Kidney epithelial cell (primary cell): Measurements from ENCODE around the gene SLIT1. TPM values are rescaled to one million over a fixed set of nuclear protein-coding genes. Genes with fewer than 3 reads are reported as not detected.

ENCODE experiments used
- DNase-seq: peaks from one replicate; pipeline ENCODE4 v3.0.0-alpha.2; 2010; ENCODE audit warnings: low read depth
- H3K27me3 ChIP-seq: 2 replicates; pipeline ENCODE4 v1.6.0; 2011; ENCODE audit warnings: low read length; ENCODE audit not compliant: control insufficient read depth, insufficient read depth
- H3K36me3 ChIP-seq: 2 replicates; pipeline ENCODE4 v1.5.1; 2011; ENCODE audit warnings: low read length; ENCODE audit not compliant: control insufficient read depth, insufficient read depth
- H3K4me3 ChIP-seq: 2 replicates; pipeline ENCODE4 v1.5.1; 2011; ENCODE audit warnings: low read depth, mild to moderate bottlenecking, control low read depth, low read length
- total RNA-seq: library from RNA; depleted of rRNA; stranded (reverse); fragments of >200 nt; gene quantifications from 2 replicates; pipeline ENCODE4 v1.2.3, GENCODE V29; 2015
- TF ChIP-seq, protein P1 (sequence below): IDR thresholded peaks from 2 replicates; pipeline ENCODE4 v1.5.1; 2011; ENCODE audit warnings: mild to moderate bottlenecking, moderate library complexity, low read length, control low read depth, inconsistent platforms; ENCODE audit not compliant: insufficient read depth, poor library complexity, severe bottlenecking

The SLIT1 gene
- total RNA-seq, 1 donor from 2014 or later, result 0.17 TPM

DNA sequence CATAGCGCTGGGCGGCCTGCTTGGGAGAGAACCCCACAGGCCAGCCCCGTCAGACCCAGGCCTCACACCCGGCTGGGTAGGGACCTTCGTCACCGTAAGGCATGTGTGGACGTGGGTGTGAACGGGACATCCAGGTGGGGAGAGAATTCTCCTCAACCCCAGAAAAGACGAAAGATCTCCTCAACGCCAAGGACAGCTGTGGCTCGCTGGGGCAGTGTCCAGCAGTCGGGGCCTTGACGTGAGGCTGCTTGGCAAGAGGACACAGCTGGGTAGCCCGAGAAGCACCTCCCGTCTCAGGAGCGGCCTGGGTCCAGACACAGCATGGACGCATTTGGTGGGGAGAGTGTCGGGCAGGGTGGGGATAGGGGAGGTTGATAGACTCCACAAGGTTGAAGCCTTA lies 1.2 kb upstream of the SLIT1 start:
- H3K4me3 ChIP-seq, result no peak overlapping the region
- DNase-seq, result no peak
- H3K27me3 ChIP-seq, result peaks cover 73% of the 10 kb centered on the region
- TF ChIP-seq, protein P1, sequence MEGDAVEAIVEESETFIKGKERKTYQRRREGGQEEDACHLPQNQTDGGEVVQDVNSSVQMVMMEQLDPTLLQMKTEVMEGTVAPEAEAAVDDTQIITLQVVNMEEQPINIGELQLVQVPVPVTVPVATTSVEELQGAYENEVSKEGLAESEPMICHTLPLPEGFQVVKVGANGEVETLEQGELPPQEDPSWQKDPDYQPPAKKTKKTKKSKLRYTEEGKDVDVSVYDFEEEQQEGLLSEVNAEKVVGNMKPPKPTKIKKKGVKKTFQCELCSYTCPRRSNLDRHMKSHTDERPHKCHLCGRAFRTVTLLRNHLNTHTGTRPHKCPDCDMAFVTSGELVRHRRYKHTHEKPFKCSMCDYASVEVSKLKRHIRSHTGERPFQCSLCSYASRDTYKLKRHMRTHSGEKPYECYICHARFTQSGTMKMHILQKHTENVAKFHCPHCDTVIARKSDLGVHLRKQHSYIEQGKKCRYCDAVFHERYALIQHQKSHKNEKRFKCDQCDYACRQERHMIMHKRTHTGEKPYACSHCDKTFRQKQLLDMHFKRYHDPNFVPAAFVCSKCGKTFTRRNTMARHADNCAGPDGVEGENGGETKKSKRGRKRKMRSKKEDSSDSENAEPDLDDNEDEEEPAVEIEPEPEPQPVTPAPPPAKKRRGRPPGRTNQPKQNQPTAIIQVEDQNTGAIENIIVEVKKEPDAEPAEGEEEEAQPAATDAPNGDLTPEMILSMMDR, result no peak
- H3K36me3 ChIP-seq, result no peaks in the 10 kb centered on the region

DNA sequence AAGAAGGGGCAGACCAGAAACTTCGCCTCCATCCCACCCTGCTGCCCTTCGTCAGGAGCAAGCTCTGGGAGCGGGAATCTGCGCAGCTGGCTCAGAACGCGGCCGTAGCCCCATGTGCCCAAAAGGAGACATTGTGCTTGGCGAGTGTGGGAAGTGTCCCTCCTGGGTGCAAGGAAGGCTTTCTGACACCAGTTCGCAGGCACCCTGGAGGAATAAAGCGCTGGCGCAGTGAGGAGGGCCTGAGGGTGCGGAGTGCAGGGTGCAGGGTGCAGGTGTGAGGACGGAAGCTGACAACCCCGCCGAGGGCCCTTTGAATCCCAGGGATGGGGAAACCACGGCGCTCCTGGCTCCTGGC lies 811 bp downstream of the SLIT1 start:
- DNase-seq, result no peak
- Histone ChIP-seq H3K27me3 (peaks cover 80% of the 10 kb centered on the region), H3K4me3 (no peak overlapping the region), H3K36me3 (no peaks in the 10 kb centered on the region)
- TF ChIP-seq, protein P1, result no peak

DNA sequence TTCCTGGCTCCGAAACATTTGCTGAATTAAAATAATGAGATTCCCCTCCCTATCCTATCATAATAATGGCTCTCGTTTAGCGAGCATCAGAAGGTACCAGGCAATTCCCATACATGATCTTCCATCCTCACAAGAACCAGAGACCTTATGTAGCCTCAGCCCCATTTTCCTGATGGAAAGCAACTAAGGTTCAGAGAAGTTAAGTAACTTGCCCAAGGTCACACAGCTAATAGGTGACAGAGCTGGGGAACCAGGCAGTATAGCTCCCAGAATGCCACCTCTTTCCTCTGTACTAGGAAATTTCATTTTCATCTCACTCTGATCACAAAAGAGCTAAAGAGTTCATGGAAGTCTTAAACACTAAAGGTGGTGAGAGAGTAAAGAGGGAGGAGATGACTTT lies 2.4 kb downstream of the SLIT1 start:
- Histone ChIP-seq H3K4me3 (no peak overlapping the region), H3K27me3 (peaks cover 81% of the 10 kb centered on the region), H3K36me3 (no peaks in the 10 kb centered on the region)
- no peak for DNase-seq
- TF ChIP-seq, protein P1, result no peak

DNA sequence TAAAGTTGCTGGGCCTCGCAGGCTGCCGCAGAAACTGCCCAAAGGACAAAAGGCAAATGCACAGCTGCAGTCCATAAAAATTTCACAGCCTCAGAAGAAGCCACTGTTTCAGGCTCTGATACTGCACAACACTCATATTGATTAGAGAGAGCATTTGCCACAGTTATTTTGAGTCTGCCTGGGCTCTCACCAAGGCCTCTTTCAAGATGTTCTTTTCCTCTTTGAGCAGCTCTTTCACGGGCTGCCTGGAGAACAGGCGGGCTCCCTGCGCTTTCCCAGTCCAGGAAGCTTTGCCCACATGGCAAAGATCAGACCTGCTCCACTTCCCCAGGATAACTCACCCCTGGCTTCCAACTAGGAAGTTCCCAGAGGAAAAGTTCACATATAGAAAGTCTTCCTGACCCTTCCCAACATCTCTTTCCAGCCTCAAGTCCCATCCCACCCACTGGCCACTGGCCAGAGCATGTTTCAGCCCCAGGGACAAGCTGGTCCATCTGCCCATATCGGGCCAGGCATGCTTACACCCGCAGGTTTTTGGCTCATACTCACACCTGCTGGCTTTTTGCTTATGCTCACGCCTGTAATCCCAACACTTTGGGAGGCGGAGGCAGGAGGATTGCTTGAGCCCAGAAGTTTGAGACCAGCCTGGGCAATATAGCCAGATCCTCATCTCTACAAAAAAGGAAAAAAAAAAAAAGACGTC lies 3.3 kb downstream of the SLIT1 start:
- no peaks in the 10 kb centered on the region for H3K36me3 ChIP-seq
- H3K4me3 ChIP-seq, result no peak overlapping the region
- H3K27me3 ChIP-seq, result peaks cover 74% of the 10 kb centered on the region
- no peak for DNase-seq
- TF ChIP-seq, protein P1, result no peak

DNA sequence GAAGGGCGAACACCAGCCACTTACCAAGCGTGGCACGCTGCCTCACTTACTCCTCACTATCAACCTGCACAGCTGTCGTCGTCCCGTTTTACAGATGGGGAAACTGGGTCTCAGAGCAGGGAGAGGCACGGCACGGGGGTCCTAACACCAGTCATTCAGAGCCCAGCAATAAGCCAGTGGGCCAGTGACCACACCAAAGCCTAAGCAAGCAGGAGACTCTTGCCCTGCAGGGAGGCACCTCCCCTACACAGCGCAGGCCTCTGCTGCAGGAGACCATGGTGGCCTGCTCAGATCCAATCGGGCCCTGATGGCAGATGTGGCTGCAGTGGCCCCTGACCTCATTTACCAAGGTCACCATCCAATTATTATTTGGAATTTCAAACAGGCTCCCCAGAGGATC lies 4.8 kb downstream of the SLIT1 start:
- Histone ChIP-seq H3K4me3 (no peak overlapping the region), H3K36me3 (no peaks in the 10 kb centered on the region), H3K27me3 (peaks cover 60% of the 10 kb centered on the region)
- TF ChIP-seq, protein P1, result no peak
- DNase-seq, result no peak

DNA sequence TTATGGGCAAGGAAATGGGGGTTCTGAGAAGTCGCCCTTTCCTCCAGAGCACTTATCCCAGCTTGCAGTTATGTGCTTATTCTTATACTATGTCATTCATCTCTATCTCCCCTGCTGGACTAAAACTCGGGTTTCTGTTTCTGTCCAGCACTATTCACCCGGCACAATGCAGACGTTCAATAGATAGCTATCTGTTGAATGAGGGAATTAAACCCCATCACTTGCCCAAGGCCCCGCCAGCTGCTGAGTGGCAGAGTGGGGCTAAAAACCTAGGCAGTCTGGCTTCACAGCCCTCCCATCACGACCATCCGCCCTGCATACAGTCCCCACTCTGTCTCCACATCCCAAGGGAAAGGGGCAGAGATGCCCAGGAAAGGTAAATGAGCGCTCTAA lies 5.4 kb downstream of the SLIT1 start:
- no peak overlapping the region for H3K4me3 ChIP-seq
- peaks cover 54% of the 10 kb centered on the region for H3K27me3 ChIP-seq
- H3K36me3 ChIP-seq, result no peaks in the 10 kb centered on the region
- DNase-seq, result no peak
- TF ChIP-seq, protein P1, result no peak
